SK-N-SH treated with all-trans-retinoic acid at 6 μM for 48 hours (cell line): Measurements from ENCODE around the gene SLX9.

ENCODE experiments used
- ATAC-seq: fragments of 200-7000 bp; cut with Tn5 transposase; 3 replicates; pipeline ENCODE4 v1.9.1; 2020; ENCODE audit warnings: mild to moderate bottlenecking, moderate library complexity
- ARNTL ChIP-seq: fragments of 450-650 bp; formaldehyde crosslinking; IDR thresholded peaks from 2 replicates; pipeline ENCODE4 v1.5.0; 2020; ENCODE audit warnings: low read depth, mild to moderate bottlenecking, moderate library complexity, borderline replicate concordance
- BACH2 ChIP-seq: fragments of 250-450 bp; sonication (Bioruptor Pico); IDR thresholded peaks from 2 replicates; pipeline ENCODE4 v1.9.0; 2021; ENCODE audit warnings: mild to moderate bottlenecking, borderline replicate concordance
- CSDC2 ChIP-seq: fragments of 250-450 bp; sonication (Bioruptor Pico); IDR thresholded peaks from 2 replicates; pipeline ENCODE4 v1.5.0; 2020; ENCODE audit warnings: mild to moderate bottlenecking, moderate library complexity
- ESRRG ChIP-seq: fragments of 250-450 bp; sonication (Bioruptor Pico); IDR thresholded peaks from 2 replicates; pipeline ENCODE4 v1.6.1; 2021; ENCODE audit warnings: mild to moderate bottlenecking
- GLIS3 ChIP-seq: fragments of 250-450 bp; sonication (Bioruptor Pico); IDR thresholded peaks from 2 replicates; pipeline ENCODE4 v1.5.0; 2020; ENCODE audit warnings: mild to moderate bottlenecking, moderate library complexity
- ISL1 ChIP-seq: fragments of 250-450 bp; sonication (Bioruptor Pico); IDR thresholded peaks from 2 replicates; pipeline ENCODE4 v2.1.2; 2022; ENCODE audit warnings: mild to moderate bottlenecking, moderate library complexity
- PPARA ChIP-seq: fragments of 250-450 bp; sonication (Bioruptor Pico); IDR thresholded peaks from 2 replicates; pipeline ENCODE4 v1.5.0; 2020; ENCODE audit warnings: mild to moderate bottlenecking, borderline replicate concordance
- RARB ChIP-seq: fragments of 250-450 bp; sonication (Bioruptor Pico); IDR thresholded peaks from 2 replicates; pipeline ENCODE4 v1.8.0; 2021; ENCODE audit warnings: mild to moderate bottlenecking, moderate library complexity
- SNAI2 ChIP-seq: fragments of 250-450 bp; sonication (Bioruptor Pico); IDR thresholded peaks from 2 replicates; pipeline ENCODE4 v1.5.0; 2020; ENCODE audit warnings: mild to moderate bottlenecking, moderate library complexity
- TCF4 ChIP-seq: fragments of 250-450 bp; sonication (Bioruptor Pico); IDR thresholded peaks from 2 replicates; pipeline ENCODE4 v1.8.0; 2021; ENCODE audit warnings: mild to moderate bottlenecking, moderate library complexity, borderline replicate concordance
- TOX ChIP-seq: fragments of 250-450 bp; sonication (Bioruptor Pico); IDR thresholded peaks from 2 replicates; pipeline ENCODE4 v1.8.0; 2021; ENCODE audit warnings: mild to moderate bottlenecking, moderate library complexity, borderline replicate concordance
- ZFP3 ChIP-seq: fragments of 250-450 bp; sonication (Bioruptor Pico); IDR thresholded peaks from 2 replicates; pipeline ENCODE4 v1.5.0; 2020; ENCODE audit warnings: mild to moderate bottlenecking, moderate library complexity
- ZFP30 ChIP-seq: fragments of 450-650 bp; formaldehyde crosslinking; IDR thresholded peaks from 2 replicates; pipeline ENCODE4 v1.5.0; 2022; ENCODE audit warnings: mild to moderate bottlenecking, moderate library complexity
- ZNF565 ChIP-seq: fragments of 450-650 bp; formaldehyde crosslinking; conservative IDR thresholded peaks from 2 replicates; pipeline ENCODE4 v1.5.0; 2020; ENCODE audit warnings: low read depth, mild to moderate bottlenecking, moderate library complexity
- ZNF70 ChIP-seq: fragments of 450-650 bp; formaldehyde crosslinking; IDR thresholded peaks from 2 replicates; pipeline ENCODE4 v1.5.0; 2020; ENCODE audit warnings: mild to moderate bottlenecking, moderate library complexity
- ZNF8 ChIP-seq: fragments of 450-650 bp; formaldehyde crosslinking; IDR thresholded peaks from 2 replicates; pipeline ENCODE4 v1.5.0; 2020; ENCODE audit warnings: mild to moderate bottlenecking, moderate library complexity
- TF ChIP-seq, protein P1 (sequence below): fragments of 250-450 bp; sonication (Bioruptor Pico); IDR thresholded peaks from 2 replicates; pipeline ENCODE4 v1.8.0; 2021; ENCODE audit warnings: low read depth, mild to moderate bottlenecking, moderate library complexity, borderline replicate concordance
- TF ChIP-seq, protein P2 (sequence below): fragments of 250-450 bp; sonication (Bioruptor Pico); IDR thresholded peaks from 2 replicates; pipeline ENCODE4 v1.5.1; 2021; ENCODE audit warnings: mild to moderate bottlenecking, moderate library complexity
- TF ChIP-seq, protein P3 (sequence below): fragments of 250-450 bp; sonication (Bioruptor Pico); IDR thresholded peaks from 2 replicates; pipeline ENCODE4 v1.5.0; 2020; ENCODE audit warnings: mild to moderate bottlenecking, moderate library complexity
- TF ChIP-seq, protein P4 (sequence below): fragments of 250-450 bp; sonication (Bioruptor Pico); IDR thresholded peaks from 2 replicates; pipeline ENCODE4 v1.8.0; 2020; ENCODE audit warnings: mild to moderate bottlenecking, moderate library complexity, borderline replicate concordance
- TF ChIP-seq, protein P5 (sequence below): fragments of 250-450 bp; sonication (Bioruptor Pico); IDR thresholded peaks from 2 replicates; pipeline ENCODE4 v1.5.1; 2020; ENCODE audit warnings: low read depth, mild to moderate bottlenecking, moderate library complexity

The SLX9 gene

GRCh38 chr21:44929242-44929798 is 10.5 kb upstream of the SLX9 start:
- no peak for TF ChIP-seq ARNTL (CRISPR knock-in tag)
- no peak for TF ChIP-seq BACH2 (CRISPR knock-in tag)
- no peak for TF ChIP-seq SNAI2 (CRISPR knock-in tag)
- TF ChIP-seq, protein P1, sequence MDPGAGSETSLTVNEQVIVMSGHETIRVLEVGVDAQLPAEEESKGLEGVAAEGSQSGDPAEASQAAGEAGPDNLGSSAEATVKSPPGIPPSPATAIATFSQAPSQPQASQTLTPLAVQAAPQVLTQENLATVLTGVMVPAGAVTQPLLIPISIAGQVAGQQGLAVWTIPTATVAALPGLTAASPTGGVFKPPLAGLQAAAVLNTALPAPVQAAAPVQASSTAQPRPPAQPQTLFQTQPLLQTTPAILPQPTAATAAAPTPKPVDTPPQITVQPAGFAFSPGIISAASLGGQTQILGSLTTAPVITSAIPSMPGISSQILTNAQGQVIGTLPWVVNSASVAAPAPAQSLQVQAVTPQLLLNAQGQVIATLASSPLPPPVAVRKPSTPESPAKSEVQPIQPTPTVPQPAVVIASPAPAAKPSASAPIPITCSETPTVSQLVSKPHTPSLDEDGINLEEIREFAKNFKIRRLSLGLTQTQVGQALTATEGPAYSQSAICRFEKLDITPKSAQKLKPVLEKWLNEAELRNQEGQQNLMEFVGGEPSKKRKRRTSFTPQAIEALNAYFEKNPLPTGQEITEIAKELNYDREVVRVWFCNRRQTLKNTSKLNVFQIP (CRISPR knock-in tag), result no peak
- no peak for TF ChIP-seq ZNF8 (CRISPR knock-in tag)
- no peak for TF ChIP-seq TCF4 (CRISPR knock-in tag)
- no peak for TF ChIP-seq ISL1 (CRISPR knock-in tag)
- no peak for TF ChIP-seq TOX (CRISPR knock-in tag)
- TF ChIP-seq, protein P2, sequence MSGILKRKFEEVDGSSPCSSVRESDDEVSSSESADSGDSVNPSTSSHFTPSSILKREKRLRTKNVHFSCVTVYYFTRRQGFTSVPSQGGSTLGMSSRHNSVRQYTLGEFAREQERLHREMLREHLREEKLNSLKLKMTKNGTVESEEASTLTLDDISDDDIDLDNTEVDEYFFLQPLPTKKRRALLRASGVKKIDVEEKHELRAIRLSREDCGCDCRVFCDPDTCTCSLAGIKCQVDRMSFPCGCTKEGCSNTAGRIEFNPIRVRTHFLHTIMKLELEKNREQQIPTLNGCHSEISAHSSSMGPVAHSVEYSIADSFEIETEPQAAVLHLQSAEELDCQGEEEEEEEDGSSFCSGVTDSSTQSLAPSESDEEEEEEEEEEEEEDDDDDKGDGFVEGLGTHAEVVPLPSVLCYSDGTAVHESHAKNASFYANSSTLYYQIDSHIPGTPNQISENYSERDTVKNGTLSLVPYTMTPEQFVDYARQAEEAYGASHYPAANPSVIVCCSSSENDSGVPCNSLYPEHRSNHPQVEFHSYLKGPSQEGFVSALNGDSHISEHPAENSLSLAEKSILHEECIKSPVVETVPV (CRISPR knock-in tag), result no peak
- TF ChIP-seq RARB (CRISPR knock-in tag), result no peak
- TF ChIP-seq PPARA (CRISPR knock-in tag), result no peak
- TF ChIP-seq, protein P3, sequence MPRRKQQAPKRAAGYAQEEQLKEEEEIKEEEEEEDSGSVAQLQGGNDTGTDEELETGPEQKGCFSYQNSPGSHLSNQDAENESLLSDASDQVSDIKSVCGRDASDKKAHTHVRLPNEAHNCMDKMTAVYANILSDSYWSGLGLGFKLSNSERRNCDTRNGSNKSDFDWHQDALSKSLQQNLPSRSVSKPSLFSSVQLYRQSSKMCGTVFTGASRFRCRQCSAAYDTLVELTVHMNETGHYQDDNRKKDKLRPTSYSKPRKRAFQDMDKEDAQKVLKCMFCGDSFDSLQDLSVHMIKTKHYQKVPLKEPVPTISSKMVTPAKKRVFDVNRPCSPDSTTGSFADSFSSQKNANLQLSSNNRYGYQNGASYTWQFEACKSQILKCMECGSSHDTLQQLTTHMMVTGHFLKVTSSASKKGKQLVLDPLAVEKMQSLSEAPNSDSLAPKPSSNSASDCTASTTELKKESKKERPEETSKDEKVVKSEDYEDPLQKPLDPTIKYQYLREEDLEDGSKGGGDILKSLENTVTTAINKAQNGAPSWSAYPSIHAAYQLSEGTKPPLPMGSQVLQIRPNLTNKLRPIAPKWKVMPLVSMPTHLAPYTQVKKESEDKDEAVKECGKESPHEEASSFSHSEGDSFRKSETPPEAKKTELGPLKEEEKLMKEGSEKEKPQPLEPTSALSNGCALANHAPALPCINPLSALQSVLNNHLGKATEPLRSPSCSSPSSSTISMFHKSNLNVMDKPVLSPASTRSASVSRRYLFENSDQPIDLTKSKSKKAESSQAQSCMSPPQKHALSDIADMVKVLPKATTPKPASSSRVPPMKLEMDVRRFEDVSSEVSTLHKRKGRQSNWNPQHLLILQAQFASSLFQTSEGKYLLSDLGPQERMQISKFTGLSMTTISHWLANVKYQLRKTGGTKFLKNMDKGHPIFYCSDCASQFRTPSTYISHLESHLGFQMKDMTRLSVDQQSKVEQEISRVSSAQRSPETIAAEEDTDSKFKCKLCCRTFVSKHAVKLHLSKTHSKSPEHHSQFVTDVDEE (CRISPR knock-in tag), result no peak
- TF ChIP-seq, protein P4, sequence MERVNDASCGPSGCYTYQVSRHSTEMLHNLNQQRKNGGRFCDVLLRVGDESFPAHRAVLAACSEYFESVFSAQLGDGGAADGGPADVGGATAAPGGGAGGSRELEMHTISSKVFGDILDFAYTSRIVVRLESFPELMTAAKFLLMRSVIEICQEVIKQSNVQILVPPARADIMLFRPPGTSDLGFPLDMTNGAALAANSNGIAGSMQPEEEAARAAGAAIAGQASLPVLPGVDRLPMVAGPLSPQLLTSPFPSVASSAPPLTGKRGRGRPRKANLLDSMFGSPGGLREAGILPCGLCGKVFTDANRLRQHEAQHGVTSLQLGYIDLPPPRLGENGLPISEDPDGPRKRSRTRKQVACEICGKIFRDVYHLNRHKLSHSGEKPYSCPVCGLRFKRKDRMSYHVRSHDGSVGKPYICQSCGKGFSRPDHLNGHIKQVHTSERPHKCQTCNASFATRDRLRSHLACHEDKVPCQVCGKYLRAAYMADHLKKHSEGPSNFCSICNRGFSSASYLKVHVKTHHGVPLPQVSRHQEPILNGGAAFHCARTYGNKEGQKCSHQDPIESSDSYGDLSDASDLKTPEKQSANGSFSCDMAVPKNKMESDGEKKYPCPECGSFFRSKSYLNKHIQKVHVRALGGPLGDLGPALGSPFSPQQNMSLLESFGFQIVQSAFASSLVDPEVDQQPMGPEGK (CRISPR knock-in tag), result no peak
- no peak for TF ChIP-seq ZNF70 (CRISPR knock-in tag)
- TF ChIP-seq ZFP30, result no peak
- TF ChIP-seq GLIS3 (CRISPR knock-in tag), result no peak
- no peak for TF ChIP-seq ZNF565 (CRISPR knock-in tag)
- ATAC-seq, result no peak

- TF ChIP-seq ESRRG, result no peak
- TF ChIP-seq, protein P2 (CRISPR knock-in tag), result no peak
- no peak for TF ChIP-seq ZFP3
- no peak for TF ChIP-seq GLIS3 (CRISPR knock-in tag)
- TF ChIP-seq ZNF70 (CRISPR knock-in tag), result no peak
- TF ChIP-seq CSDC2 (CRISPR knock-in tag), result no peak
- TF ChIP-seq ZFP30, result no peak
- TF ChIP-seq ARNTL (CRISPR knock-in tag), result no peak
- TF ChIP-seq PPARA (CRISPR knock-in tag), result no peak
- TF ChIP-seq, protein P5, sequence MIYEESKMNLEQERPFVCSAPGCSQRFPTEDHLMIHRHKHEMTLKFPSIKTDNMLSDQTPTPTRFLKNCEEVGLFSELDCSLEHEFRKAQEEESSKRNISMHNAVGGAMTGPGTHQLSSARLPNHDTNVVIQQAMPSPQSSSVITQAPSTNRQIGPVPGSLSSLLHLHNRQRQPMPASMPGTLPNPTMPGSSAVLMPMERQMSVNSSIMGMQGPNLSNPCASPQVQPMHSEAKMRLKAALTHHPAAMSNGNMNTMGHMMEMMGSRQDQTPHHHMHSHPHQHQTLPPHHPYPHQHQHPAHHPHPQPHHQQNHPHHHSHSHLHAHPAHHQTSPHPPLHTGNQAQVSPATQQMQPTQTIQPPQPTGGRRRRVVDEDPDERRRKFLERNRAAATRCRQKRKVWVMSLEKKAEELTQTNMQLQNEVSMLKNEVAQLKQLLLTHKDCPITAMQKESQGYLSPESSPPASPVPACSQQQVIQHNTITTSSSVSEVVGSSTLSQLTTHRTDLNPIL (CRISPR knock-in tag), result no peak
- no peak for TF ChIP-seq RARB (CRISPR knock-in tag)
- TF ChIP-seq, protein P4 (CRISPR knock-in tag), result no peak
- TF ChIP-seq, protein P1 (CRISPR knock-in tag), result no peak
- no peak for TF ChIP-seq ZNF565 (CRISPR knock-in tag)
- no peak for ATAC-seq
Measured at GRCh38 chr21:44929799-44930542, 9.9 kb upstream of the SLX9 start.
